Pulmonary artery endothelial cell (primary cell): ENCODE results near the gene LRP1. TPM values are rescaled to one million over a fixed set of nuclear protein-coding genes. Genes with fewer than 3 reads are reported as not detected.

Experiments used
- DNase-seq: peaks from one replicate; pipeline ENCODE4 v3.0.0-alpha.2; 2011; ENCODE audit warnings: low read depth, low spot score
- total RNA-seq: library from RNA; depleted of rRNA; stranded (reverse); fragments of >200 nt; gene quantifications from 2 replicates; pipeline ENCODE4 v1.2.3, GENCODE V29; 2014

The LRP1 gene
- total RNA-seq, 1 donor from 2014 or later = 4.6 TPM

DNA sequence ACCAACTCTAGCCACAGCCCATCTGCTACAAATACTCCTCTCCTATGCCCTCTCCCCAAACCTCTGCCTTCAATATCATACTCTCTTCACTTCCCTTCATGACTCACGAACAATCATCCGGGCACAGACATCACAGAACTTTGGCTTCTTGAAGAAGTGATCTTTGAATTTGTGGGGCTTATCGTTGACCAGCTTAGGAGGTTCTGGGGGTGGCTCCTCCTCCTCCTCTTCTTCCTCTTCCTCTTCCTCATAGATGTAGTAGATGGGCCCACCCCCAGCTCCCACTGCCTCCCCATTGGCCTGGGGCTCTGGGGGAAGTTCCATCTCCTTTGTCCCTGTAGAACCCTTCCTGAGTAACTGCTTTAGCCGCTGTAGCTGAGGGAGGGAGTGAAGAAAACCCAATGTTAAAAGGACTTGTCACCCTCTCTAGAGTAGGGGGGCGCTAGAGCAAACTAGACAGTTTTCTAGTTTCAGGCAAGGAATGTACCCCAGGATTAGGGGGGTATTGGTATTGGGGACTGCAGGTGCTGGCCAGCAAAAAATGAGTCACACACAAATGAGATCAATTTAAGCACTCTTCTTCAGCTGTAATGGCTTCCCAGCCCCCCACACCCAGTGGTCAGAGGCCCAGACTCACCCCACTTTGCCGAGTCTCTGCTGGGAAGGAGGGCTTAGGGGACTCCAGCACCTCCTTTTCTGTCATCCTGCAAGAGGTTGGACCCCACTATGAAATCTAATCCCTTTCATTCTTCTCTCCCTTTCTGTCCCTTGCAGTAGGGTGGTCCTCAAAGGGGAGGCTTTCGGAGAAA is 120.9 kb downstream of the LRP1 start:
- DNase-seq = no peak

- no peak for DNase-seq
Measured at GRCh38 chr12:57250541-57250940, 122.3 kb downstream of the LRP1 start.

- no peak for DNase-seq
Measured at GRCh38 chr12:57250956-57251355, 122.7 kb downstream of the LRP1 start, which contains the start of gene STAC3. Gene STAC3 (minus strand): TSS chr12:57251187. CDS start chr12:57249636, 1,551 bp downstream.

DNA sequence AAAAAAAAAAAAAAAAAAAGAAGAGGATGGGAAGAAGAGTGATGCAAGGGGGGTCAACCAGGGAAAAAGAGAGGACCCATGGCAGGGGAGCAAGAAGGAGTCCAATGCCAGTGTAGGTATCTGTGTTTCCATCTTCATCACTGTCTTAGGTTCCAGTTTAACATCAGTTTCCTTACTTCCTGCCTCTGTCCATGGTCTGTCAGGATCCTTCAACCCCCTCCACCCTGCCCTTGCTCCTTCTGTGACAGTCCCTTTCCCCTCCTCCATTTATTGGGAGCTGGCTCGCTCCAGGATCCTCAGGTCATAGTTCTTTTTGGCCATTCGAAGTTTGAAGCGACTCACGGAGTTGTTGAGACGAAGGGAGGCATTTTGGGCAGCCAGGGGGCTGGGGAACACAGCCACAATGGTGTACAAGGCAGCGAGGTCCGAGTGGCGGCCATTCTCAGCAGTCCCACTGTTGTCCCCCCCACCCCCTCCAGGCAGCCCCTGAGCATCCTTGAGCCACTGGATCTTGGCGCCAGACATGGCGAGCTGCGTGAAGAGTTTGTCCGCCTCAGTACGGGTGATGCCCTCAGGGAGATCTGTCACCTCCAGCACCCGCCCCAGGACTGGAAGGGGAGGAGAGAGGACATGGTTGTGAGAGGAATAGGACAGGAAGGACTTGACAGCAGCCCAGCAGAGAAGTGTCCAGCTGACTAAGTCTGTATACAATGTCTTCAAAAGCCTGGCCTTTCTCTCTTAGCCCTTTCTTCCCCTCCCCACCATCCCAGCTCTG is 126.4 kb downstream of the LRP1 start:
- DNase-seq = no peak

DNA sequence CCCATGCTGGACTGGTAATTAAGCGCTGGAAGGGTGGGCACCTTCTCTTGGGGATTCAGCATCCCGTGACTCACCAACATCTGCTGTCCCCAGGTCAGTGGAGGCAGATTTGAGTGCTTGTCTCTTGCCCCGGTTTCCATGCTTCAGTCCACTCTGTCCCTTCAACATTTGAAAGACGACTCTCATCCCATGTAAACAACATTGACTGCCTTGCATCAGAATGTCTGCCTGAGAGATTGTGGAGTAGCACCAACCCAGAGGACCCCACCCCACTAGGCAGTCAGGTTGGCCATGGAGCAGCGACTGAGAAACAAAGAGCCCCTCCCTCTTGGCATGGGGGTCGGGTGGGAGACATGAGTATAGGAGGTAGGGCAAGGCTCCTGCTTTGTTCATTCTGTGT is 127.6 kb downstream of the LRP1 start:
- DNase-seq = no peak

DNA sequence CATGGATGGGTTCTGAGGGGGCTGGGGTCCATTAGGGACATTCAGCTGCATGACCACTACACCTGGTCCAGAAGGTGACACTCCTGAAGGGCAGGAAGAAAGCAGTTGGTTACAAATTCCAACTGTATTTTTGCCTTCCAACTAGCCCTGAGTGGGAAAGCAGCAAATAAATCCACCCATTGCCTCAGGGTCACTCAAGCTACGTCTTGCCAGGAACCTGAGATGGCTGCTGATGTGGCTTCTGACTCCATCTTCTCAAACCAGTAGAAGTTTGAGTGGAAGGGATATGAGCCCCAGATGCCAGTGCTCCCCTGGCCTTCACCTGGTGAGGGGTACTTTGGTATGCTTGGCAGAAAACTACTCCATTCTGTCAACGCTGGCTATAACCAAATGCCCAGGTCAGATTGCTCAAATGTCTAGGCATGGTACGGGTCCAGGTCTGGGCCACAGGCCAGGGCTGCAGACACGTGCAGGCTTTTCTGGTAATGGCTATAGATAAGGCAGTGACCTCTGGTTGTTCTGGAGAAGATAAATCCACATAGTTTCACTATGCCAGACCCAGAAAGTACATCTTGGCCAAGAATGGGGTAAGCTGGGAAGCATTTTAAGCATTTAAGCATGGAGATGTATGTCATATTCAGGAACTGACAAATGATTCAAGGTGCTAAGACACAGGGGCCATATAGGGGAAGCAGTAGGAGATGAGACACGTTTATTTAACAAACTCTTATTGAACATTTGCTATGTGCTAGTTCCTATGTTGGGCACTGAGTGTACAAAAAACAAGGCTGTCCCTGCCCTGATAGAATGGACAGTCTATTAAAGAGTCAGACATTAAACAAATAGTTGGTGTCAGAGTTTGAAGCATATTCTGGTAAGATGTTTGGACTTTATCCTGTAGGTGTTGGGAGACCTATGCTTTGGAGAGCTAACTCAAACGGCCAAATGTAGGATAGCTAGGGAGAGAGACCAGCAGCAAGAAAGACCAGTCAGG is 131.0 kb downstream of the LRP1 start:
- no peak for DNase-seq

DNA sequence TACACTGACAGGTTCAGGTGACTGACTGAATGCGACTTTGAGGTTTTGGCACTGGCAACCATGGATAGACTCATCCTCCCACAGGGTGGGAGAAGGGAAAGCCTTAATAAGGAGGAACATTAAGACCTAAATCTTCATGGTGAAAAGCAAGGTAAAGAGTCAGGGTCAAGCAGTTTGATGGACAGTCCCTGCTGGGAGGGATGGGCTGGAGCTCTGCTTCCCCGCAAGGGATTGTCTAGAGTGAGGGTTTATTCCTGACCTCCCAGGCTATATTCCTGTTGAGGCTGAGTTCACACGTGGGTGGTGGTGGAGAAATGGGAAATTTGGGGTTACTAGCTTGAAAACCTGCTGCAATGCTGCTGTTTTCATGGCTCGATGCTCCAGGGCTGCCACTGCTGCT is 132.1 kb downstream of the LRP1 start:
- no peak for DNase-seq

- no peak for DNase-seq
Measured at GRCh38 chr12:57261428-57261865, 133.2 kb downstream of the LRP1 start.

DNA sequence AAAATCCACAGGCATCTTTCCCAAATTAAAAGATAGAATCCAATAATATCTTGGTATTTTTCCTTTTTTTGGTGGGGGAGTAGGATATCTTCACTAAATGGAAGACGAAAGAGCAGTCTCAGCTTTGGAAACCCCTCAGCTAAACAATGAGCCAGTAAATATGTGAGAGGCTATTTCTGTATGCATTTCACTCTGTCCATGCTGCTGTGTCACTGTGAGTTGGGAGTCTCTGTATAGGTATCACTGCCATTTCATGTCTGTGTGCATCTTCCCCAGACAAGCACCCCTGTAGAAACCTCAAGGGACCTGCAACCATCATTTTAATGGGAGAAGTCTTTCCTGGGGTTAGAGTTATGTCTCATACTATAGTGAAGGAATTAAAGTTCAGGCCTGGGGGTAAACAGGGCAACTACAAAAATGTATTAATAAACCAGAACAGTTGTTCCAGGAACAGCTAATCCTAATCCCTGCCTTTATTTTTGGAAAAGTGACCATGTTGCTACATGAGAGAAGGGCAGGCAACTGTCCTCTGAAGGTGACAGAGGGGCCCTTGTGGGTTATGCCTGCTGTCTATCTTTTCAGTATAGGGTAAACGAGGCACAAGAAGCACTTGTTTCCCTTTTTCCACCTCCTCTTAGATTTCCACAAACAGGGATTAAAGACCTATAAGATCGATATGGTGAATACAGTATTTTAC is 134.0 kb downstream of the LRP1 start:
- no peak for DNase-seq

Other genes starting within 250 kb of the LRP1 start
- not detected in 2 replicates for gene SDR9C7, start 194.1 kb upstream of the LRP1 start, total RNA-seq
- gene RDH16, start 170.9 kb upstream of the LRP1 start, total RNA-seq = under 0.01 and 0.11 TPM in 2 replicates
- 6.0 and 7.4 TPM in 2 replicates for gene ZBTB39, start 121.9 kb upstream of the LRP1 start, total RNA-seq
- not detected in 2 replicates for gene TAC3, start 112.0 kb upstream of the LRP1 start, total RNA-seq
- gene MYO1A, start 78.4 kb upstream of the LRP1 start, total RNA-seq = under 0.01 TPM in 1 of 2 replicates, not detected in the other
- gene NEMP1, start 49.7 kb upstream of the LRP1 start, total RNA-seq = 6.0 and 15.1 TPM in 2 replicates
- 13.6 and 15.4 TPM in 2 replicates for gene NAB2, start 39.4 kb upstream of the LRP1 start, total RNA-seq
- gene STAT6, start 17.1 kb upstream of the LRP1 start, total RNA-seq = 62.4 and 70.4 TPM in 2 replicates
- gene LRP1-AS, start 19.1 kb downstream of the LRP1 start, total RNA-seq = not detected in 2 replicates
- 0.13 and 0.28 TPM in 2 replicates for gene NXPH4, start 88.3 kb downstream of the LRP1 start, total RNA-seq
- gene SHMT2, start 101.2 kb downstream of the LRP1 start, total RNA-seq = 247 and 270 TPM in 2 replicates
- 0.07 and 0.13 TPM in 2 replicates for gene STAC3, start 122.7 kb downstream of the LRP1 start, total RNA-seq